SIG-M5 (cell line): ENCODE measurements around the gene ABCC1.
"Not testable (repeated sequence)": the region's sequence is repeated elsewhere in the genome, so short reads cannot be mapped to it uniquely, and the experiment has no call there.

ENCODE experiments used
- DNase-seq: peaks from one replicate; lab custom pipeline; 2025; lab: John Stamatoyannopoulos, UW

ABCC1 gene

DNA sequence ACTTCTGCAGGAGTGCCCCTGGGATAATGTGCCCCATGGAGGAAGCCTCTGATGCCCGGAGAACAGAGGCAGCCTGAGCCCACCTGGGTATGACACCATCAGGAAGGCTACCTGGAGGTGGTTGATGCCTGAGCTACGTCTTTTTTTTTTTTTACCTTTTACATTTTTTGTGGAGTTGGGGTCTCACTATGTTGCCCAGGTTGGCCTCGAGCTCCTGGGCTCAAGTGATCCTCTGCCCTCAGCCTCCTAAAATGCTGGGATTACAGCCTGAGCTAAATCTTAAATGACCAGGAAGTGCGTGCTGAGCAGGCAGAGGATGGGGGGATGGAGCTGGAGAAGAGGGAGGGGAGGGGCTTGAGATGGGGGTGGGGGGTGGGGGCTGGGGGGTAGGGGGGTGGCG, 241.1 kb downstream of the ABCC1 start:
- no peak for DNase-seq

DNA sequence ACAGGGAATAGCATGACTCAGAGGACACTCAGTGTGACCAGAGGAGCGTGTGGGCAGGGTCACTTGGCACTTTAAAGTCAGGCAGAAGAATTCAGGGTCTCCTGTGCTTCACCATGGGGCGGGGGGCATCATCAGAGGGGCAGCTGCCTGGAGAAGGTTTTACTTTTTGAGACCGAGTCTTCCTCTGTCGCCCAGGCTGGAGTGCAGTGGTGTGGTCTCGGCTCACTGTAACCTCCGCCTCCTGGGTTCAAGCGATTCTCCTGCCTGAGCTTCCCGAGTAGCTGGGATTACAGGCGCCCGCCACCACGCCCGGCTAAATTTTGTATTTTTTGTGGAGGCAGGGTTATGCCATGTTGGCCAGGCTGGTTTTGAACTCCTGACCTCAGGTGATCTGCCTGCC, 241.6 kb downstream of the ABCC1 start:
- DNase-seq, result not testable (repeated sequence)

DNA sequence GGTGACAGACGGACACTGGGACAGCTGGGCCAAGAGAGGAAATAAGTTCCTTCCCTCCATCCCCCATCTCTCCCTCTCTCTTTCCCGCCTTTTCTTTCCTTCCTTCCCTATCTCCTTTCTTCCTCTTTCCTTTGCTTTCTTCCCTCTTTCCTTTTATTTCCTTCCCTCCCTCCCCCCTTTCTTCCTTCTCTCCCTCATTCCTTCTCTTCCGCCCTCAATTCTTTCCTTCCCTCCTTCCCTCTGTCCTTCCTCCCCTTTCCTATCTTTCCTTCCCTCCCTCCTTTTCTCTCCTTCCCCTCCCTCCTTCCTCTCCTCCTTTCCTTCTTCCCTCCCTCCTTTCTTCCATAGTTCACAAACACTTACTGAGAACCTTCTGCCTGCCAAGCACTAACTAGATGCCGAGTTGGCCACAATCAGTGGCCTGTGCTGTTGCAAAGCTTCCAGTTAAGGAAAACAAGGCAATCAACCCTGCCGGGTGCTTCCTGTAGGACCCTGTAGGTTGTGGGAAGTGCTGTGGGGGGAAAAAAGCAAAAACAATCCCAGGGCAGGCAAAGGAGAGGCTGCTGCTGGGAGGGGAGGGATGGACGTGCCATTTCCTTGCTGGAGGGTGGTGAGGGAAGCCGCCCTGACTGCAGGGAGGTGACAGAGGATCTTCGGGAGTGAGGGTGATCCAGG, 242.2 kb downstream of the ABCC1 start:
- DNase-seq, result no peak
